ENCODE data around the gene FLNB. TPM values are rescaled to one million over a fixed set of nuclear protein-coding genes. Genes with fewer than 3 reads are reported as not detected.

FLNB gene
- total and polyA plus RNA-seq, 2 of the 13 experiments (the other 11 are each of a cell fraction or from before 2014, with no cell fraction given): 106 to 130 TPM

DNA sequence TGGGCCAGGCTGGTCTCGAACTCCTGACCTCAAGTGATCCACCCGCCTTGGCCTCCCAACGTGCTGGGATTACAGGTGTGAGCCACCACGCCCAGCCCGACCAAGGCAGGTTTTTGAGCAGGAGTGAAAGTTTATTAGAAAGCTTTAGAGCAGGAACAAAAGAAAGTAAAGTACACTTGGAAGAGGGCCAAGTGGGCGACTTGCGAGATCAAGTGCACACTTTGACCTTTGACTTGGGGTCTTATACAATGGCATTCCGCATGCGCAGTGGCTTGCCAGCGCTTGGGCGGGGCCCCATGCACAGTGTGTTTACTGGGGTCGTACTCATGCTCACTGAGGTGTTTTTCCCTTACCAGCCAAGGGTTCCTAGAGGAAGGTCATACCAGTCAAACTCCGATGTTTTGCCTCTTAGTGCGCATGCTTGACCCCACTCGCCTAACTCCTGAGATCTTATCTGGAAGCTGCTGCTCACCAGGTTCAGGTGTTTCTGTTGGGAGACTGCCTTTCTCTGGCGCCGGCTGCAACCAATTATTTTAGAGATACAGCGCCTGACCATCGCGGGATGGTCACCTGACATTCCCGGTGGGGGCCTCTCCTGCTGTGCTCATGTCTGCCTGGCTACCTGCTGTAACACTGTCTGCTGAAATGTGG is 46.9 kb upstream of the FLNB start (continued):
- TF ChIP-seq SYNCRIP (IDR thresholded peaks at IDR 0.05; ENCODE audit: insufficient read depth, low read depth, low read length) (no peak), JUN (CRISPR knock-in tag; IDR thresholded peaks at IDR 0.05) (peak; percentile 87), TCF7L2 (IDR thresholded peaks at IDR 0.05; ENCODE audit: low read depth, low read length) (no peak), ZNF614 (CRISPR knock-in tag; IDR thresholded peaks at IDR 0.05; ENCODE audit: borderline replicate concordance) (peak; percentile 73; the same call in 1 of the 2 replicates), CHD4 (IDR thresholded peaks at IDR 0.05; ENCODE audit: borderline replicate concordance, low read length) (peak; percentile 61; the same call in 1 of the 2 replicates), MAFF (IDR thresholded peaks at IDR 0.05; ENCODE audit: low read depth, low read length) (no peak), SP4 (CRISPR knock-in tag; IDR thresholded peaks at IDR 0.05) (peak; percentile 36; the same call in 1 of the 2 replicates), ZNF710 (CRISPR knock-in tag; IDR thresholded peaks at IDR 0.05; ENCODE audit: borderline replicate concordance) (peak; percentile 85; the same call in 1 of the 2 replicates), SOX13 (IDR thresholded peaks at IDR 0.05) (peak; percentile 93), SOX13 (CRISPR knock-in tag; conservative IDR thresholded peaks at IDR 0.05 in 1 of 2, IDR thresholded peaks at IDR 0.05 in 1 of 2) (peak in 1 of 2 experiments; percentile 99; a peak in 2 of 4 replicates), PHF5A (CRISPR knock-in tag; IDR thresholded peaks at IDR 0.05; ENCODE audit: low read depth, unreplicated experiment) (no peak), GATAD2A (CRISPR knock-in tag; IDR thresholded peaks at IDR 0.05) (peak; percentile 89), CEBPB (IDR thresholded peaks at IDR 0.05; ENCODE audit: borderline replicate concordance, low read depth, low read length) (peak; percentile 37; the same call in 1 of the 2 replicates), RELA (CRISPR knock-in tag; IDR thresholded peaks at IDR 0.05) (no peak), ZSCAN29 (CRISPR knock-in tag; conservative IDR thresholded peaks at IDR 0.05) (peak; percentile 83; the same call in 1 of the 2 replicates), MEIS2 (CRISPR knock-in tag; IDR thresholded peaks at IDR 0.05) (0 out of 2 replicates have a peak, but pooled peaks have one; percentile 25), ZNF589 (CRISPR knock-in tag; conservative IDR thresholded peaks at IDR 0.05) (peak; percentile 47; the same call in 1 of the 2 replicates), MAX (IDR thresholded peaks at IDR 0.05) (peak; percentile 68), TCF7 (IDR thresholded peaks at IDR 0.05; ENCODE audit: low read depth) (peak; percentile 47; the same call in 1 of the 2 replicates), ZNF558 (CRISPR knock-in tag; IDR thresholded peaks at IDR 0.05; ENCODE audit: borderline replicate concordance) (peak; percentile 58; the same call in 1 of the 2 replicates), PRDM15 (CRISPR knock-in tag; IDR thresholded peaks at IDR 0.05) (peak; percentile 26; the same call in 1 of the 2 replicates), RCOR2 (CRISPR knock-in tag; IDR thresholded peaks at IDR 0.05) (peak; percentile 94), RARG (CRISPR knock-in tag; IDR thresholded peaks at IDR 0.05; ENCODE audit: low read depth) (no peak)
- TF ChIP-seq, protein P1, sequence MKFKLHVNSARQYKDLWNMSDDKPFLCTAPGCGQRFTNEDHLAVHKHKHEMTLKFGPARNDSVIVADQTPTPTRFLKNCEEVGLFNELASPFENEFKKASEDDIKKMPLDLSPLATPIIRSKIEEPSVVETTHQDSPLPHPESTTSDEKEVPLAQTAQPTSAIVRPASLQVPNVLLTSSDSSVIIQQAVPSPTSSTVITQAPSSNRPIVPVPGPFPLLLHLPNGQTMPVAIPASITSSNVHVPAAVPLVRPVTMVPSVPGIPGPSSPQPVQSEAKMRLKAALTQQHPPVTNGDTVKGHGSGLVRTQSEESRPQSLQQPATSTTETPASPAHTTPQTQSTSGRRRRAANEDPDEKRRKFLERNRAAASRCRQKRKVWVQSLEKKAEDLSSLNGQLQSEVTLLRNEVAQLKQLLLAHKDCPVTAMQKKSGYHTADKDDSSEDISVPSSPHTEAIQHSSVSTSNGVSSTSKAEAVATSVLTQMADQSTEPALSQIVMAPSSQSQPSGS (CRISPR knock-in tag; IDR thresholded peaks at IDR 0.05): peak; percentile 85
